Pulmonary artery endothelial cell (primary cell): ENCODE results near the gene ATP6V1F. TPM values are rescaled to one million over a fixed set of nuclear protein-coding genes. Genes with fewer than 3 reads are reported as not detected.

Experiments
- DNase-seq: peaks from one replicate; pipeline ENCODE4 v3.0.0-alpha.2; 2011; ENCODE audit warnings: low read depth, low spot score
- total RNA-seq: library from RNA; depleted of rRNA; stranded (reverse); fragments of >200 nt; gene quantifications from 2 replicates; pipeline ENCODE4 v1.2.3, GENCODE V29; 2014

ATP6V1F gene
- total RNA-seq, 1 donor from 2014 or later, result 90.3 TPM

DNA sequence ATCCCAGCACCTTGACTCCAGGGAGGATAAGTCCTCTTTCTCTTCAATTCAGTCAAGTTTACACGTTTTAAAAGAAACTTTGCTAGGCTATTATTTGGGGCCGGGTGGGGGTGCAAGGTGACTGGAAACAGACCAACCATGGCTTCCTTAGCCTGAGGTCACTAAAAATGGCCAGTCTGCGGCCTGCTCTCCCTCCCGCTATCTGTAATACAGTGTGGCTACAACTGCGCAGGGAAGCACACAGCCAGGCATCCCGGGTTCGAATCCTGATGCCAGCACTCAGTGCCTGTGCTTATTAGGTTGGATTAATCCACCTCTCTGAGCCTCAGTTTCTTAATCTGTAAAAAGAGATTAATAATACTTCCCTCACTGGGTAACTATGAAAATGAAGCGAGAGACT, 19.5 kb downstream of the ATP6V1F start:
- DNase-seq, result no peak

DNA sequence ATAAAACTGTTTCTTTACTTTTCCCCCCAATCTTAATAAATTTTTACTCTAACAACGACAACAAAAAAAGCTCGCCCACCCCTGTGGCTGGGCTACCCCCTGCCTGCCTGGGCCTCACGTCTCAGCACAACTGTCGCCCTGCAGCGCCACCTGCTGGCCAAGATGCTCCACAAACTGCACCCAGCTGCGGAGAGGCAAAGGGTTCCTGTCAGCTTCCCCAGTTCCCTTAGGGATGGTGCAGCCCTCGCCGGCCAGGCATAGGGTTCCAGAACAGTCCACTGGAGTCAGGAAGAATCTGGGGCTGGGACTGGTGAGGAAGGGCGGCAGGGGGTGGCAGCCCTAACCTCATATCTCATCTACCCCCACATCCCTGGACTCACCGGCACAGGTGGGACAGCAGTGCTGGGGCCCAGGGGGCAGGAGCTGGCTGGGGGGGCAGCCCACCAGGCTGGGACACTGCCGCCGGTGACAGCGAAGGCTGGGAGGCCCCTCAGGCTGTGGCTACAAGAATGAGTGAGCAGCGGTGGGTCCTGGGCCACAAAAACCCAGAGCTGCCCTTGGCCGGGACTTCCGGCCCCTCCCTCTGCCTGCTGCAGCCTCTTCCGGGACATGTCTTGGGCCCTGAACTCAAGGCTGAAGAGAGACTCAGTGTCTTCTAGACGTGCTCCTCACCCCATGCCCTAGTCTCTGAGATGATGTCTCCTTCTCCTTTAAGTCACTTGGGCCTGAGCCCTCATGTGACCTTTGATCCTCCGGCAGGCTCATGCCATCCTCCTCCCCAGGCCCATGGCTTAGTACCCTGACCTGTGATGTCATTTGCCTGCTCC, 21.2 kb downstream of the ATP6V1F start:
- no peak for DNase-seq

DNA sequence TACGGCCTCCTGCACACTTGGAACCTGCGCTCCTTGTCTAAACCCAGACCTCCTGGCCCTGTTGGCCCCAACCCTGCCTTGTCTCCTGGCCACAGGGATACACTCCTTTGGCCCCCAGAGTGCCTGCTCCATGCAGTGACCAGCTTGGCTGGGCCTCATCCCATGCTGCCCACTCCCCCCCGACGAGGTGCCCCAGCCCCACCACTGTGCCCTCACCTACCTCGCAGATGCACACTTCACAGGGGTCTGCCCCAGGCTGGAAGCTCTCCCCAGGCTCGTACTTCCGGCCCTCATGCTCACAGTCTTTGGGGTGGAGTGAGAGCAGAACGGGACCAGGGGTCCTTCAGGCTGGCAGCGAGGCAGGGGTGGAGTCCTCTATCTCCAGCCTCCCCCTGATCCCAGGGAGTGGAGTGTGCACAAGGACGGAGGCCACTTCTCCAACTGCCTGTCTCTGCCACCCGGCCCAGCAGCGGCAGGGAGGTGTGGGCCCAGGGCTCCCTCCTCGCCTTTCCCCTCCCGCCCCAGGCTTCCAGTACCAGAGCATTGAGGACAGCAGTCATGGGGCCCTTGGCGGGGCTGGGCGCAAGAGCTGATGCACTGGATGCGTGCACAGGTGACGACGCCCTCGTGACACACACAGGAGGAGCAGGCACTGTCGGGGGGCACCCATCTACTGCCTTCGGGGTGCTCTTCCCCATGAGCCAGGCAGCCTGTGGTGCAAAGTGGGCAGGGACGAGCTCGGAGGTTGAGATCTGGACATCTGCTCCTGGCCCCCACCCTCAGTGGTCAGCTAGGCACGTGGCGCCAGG, 22.1 kb downstream of the ATP6V1F start:
- no peak for DNase-seq

DNA sequence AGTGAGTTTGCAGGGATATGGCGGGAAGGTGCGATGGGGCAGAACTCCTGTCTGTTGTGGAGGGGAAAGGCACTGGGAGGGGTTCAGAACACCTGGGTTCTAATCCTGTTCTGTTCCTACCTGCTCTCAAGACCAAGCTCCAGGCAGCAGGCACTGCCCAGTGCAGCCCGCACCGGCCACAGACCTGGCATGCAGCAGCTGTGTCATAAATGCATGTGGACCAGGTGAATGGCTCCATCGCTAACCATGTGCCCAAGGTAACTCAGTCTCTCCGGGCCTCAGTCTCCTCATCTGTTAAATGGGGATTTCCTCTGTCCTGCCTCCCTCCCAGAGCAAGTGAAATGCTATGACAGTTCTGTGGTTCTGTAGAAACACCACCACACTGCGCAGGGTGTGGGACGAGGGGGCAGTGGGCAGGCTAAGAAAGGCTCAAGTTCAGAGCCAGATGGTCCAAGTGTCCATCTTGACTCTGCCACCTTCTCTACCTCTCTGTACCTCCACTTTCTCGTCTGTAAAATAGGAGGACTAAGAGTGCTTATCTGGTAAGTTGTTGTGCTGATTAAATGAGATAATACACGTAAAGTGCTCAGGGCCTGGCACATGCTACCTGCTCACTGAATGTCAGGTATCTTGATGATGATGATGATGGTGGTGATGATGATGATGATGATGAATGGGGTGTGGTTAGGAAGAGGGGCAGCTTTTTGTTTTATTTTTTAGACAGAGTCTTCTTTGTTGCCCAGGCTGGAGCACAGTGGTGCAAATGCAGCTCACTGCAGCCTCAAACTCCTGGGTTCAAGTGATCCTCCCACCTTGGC, 22.9 kb downstream of the ATP6V1F start:
- no peak for DNase-seq

DNA sequence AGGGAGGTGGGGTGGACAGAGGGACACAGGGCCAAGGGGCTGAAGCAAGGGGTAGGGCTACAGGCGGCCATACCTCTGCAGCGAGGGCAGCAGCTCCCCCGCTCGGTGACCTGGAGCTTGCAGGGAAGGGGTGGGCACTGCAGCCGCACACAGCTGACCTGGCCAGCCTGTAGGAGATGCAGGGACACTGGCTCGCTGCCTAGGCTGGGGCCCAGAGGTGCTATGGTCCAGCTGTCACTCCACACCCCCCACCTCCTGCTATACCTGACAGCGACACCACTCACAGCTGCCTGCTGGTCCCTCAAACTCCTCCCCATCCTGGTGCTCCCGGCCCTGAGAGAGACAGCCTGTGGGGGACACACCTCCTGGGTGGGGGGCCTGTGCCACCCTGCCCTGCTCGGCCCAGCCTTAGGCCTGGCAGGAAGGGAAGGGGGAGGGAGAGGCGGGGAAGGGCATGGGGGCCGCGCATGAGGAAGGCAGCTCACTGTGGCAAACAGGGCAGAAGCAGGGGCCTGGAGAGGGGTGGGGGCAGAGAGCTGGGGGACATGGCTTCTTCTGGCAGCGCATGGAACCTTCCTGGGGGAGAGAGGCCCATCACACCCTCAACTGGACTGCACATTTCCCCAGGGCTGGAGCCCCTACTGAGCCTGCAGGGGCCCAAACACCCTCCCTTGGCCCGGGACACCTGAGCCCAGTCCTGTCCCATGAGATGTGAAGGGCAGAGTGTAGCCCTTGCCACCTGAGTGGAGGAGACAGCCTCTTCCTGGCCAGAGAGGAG, 23.9 kb downstream of the ATP6V1F start:
- DNase-seq, result no peak

DNA sequence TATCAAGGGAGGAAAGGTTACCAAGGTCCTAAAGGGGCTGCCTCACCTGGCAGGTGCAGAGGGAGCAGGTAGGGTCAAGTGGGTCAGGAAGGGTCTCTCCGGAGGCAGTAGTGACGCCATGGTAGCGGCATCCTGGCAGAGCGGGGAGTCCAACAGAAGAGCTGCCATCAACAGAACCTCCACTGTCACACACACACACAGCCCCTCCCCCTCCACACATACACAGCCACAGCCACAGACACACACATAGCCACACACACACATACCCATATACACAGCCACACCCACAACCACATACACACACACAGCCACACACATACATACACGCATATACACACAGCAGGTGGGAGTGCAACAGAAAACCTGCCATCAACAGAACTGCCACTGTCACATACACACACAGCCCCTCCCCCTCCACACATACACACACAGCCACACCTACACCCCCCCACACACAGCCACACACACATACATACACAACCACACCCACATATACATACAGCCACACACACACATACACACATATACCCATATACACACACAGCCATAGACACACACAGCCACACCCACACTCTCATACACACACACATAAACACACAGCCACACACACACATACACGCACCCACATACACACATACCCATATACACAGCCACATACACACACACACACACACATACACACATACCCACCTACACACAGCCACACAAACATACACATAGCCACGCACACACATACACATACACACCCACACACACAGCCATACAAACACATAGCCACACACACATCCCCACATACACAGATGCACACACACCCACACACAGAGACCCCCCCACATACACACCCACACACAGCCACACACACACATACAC, 24.7 kb downstream of the ATP6V1F start:
- DNase-seq, result no peak

DNA sequence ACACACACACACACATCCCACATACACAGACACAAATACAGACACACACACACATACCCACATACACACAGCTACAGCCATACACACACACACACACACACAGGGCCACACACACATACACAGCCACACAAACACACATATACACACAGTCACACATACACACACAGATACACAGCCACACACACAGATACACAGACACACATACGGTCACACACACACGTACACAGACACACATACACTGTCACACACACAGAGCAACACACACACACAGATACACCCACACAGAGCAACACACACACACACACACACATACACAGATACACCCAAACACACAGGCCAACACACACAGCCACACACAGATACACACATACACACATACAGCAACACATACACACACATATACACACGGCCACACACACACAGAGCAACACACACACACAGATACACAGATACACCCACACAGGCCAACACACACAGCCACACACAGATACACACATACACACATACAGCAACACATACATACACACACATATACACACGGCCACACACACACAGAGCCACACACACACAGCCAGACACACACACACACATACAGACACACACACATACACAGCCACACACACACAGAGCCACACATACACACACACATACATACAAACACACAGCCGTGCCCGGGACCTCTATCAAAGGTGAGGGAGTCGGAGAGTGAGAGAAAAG, 25.5 kb downstream of the ATP6V1F start:
- DNase-seq, result no peak

DNA sequence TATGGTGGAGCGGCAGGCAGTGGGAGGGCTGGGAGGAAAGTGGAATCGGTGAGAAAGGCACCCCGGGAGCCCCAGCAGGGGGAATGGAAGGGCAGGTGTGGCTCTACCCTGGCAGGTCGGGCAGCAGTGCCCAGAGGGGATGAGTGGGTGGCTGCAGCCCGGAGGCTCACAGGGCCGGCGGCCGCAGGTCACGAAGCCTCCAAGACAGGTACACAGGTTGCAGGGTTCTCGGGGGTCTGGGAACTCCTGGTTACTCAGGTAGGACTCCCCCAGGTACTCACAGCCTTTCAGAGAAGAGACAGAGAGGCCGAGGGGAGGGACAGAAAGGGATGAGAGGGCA, 26.1 kb downstream of the ATP6V1F start:
- no peak for DNase-seq

DNA sequence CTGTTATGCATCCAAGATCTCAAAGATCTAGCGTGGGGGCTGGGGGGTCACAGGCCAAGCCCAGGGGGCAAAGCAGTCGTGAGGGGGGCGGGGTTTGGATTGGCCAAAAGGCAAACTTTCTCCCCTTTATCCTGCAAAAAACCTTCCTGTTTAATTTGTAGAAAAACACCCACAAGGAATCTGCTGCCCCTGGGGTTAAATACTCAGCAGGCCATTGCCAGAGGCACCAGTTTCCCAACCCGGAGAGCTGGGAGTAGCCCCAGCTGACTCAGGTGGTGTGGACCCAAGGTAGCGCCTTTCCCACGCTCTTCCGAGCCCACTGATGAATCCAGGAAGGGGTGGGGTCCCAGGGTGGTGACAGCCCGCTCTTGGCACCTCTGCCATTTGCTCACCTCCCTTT, 26.5 kb downstream of the ATP6V1F start:
- DNase-seq, result no peak

DNA sequence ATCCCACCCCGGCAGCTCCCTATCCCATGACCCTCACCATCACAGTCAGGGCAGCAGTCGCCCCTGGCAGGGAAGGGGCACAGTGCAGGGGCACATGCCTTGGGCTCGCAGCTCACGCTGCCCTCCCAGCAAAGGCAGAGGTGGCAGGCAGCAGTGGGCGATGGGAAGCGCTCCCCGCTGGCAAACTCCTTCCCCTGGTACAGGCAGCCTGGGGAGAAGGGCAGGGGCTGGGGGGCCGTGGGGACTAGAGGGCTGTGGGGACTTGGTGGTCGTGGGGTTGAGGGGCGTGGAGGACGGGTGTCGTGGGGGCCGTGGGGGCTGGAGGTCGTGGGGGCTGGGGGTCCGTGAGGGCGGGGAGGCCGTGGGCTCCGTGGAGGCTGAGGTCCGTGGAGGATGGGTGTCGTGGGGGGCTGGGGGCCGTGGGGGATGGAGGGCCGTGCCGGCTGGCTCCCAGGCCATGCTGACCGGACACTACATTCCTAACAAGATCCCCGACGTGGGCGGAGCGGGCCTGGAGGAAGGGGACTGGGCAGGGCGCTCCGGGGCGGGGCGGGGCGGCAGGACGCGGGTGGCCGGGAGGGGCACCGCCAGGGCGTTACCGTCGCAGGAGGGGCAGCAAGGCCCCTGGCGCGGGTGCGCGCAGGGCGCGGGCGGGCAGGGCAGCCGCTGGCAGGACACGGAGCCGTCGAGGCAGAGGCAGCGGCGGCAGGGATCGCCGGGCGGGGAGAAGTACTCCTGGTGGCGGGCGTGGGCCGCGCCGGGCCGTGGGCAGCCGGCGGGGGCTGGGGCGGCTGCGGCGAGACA, 27.9 kb downstream of the ATP6V1F start:
- no peak for DNase-seq

DNA sequence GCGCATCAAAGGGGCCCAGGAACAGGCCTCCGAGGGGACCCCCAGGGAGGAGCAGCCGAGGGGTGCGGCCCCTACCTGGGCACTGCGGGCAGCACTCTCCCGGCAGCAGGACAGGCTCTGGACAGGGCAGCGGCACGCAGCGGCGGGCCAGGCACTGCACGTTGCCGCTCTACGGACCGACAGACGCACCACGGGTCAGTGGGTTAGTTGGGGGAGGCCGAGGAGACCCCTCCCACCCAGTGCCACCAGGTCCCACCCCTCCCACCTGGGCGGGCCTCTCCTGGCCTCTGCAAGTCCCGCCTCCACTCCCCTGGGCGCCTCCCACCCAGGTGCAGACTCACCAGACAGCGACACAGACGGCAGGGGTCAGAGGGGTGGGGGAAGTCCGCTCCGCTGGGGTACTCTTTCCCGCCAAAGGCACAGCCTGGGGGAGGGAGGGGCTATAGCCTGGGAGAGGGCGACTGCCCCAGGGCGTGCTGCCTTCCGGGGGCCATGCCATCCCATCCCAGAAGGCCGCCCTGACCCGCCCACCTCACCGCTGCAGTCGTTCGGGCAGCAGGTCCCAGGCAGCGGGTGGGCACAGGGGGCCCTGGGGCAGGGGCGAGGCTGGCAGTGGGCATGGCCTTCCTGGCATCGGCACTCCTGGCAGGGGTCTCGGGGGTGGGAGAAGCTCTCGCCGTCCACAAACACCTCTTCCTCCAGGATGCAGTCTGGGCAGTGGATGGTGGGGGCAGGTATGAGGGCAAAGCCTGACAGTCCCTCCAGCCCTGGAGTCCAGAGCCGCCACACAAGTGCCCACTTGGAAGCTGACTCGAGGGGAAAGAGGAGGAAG, 28.7 kb downstream of the ATP6V1F start:
- no peak for DNase-seq

DNA sequence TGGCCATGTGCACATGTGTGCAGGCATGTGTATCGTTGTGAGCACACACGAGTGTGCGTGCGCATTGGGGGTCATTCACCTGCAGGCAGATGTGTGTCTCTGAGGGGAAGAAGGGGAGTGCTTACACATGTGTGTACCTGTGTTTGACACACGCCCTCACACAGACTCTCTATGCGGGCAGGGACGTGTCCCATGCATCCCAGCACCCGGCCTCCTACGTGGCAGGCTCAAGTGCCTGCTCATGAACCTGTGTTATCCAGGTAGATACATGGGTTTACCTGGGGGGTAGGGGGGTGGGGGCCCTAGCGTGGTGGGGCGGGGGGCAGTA, 29.2 kb downstream of the ATP6V1F start:
- DNase-seq, result no peak

DNA sequence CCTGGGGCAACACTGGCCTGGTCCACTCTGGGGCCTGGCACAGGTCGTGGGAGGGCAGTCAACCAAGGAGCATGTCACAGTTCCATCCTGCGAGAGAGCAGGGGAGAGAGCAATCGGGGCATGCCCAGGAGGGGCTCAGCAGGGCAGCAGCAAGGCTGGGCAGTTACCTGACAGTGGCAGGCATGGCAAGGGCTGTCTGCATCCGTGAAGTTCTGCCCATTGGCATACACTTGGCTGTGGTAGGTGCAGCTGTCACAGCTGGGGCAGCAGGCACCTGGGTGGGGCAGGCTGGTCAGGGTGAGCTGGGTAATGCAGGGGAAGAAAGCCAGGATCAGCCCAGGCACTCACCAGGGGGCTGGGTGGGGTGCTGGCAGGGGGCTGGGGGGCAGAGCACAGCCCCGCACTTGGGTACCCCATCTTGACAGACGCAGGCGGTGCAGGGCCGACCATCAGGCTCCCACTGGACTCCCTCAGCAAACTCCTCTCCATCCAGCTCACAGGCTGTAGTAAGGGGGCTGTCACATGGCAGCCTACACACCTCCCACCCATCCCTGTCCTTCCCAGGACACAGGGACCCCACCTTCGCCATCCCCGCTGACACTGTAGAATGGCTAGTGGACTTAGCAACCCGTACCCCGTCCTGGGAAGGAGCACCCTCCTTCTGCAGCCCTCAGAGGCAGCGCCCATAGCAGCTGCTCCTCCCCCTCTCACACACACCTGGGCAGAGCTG, 30.0 kb downstream of the ATP6V1F start:
- no peak for DNase-seq

DNA sequence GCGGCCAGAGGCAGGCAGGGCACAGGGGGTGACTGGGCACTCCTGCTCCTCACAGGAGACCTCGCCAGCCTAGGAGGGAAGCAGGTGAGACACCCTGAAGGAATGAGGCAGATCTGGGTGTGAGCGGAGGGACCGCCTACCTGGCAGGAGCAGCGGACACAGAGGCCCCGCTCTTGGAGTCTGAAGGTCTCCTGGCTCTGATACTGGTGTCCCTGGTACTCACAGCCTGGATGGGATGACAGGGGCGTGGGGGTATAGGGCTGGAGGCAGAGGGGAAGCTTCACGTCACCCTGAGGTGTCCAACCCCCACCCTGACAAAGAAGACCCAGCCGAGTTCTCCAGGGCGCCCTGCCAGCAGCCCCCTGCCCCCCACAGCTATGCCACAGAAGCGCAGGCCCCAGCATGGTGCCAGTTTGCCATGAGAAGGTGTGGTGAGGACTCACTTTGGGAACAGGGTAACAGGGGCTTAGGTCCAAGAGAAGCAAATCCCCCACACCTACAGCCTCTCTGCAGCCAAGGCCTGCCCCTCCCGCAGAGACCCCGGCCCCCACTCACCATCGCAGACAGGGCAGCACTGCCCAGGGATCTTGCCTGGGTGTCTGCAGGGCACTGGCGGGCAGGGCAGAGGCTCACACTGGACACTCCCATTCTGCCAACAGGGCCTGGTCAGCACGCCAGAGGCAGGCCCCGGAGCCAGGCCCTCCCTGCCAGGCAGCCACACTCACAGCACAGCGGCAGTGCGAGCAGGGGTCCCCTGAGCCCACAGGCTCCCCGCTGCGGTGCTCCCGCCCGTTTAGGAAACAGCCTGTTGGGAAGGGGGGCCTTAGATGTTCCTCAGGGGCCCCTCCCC, 30.8 kb downstream of the ATP6V1F start:
- no peak for DNase-seq

DNA sequence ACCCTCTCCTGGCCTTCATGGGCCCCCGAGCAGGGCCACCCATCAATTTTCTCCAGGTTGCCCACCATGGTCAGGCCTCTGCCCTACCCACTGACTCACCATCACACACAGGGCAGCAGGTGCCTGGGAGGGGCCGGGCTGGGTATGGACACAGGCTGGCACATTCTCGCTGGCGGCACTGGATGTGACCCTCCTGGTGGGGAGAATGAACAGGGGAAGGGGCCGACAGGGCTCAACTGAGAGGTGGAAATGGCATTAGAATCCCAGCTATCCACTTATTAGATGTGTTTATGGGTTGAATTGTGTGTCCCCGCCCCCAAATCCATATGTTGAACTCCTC, 31.4 kb downstream of the ATP6V1F start:
- DNase-seq, result no peak

DNA sequence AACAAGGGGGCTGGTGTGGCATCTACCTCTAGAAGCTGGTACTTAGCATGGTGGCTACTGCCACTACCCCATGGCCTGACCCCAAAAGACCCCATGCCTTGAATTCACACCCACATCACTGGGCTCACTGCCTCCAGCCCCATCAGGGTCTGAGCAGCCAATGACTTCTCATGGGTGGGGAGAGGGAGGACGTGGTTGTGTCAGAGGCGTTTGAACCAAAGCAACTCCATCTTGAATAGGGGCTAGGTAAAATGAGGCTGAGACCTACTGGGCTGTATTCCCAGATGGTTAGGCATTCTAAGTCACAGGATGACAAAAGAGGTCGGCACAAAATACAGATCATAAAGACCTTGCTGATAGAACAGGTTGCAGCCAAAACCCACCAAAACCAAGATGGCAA, 32.7 kb downstream of the ATP6V1F start:
- no peak for DNase-seq

DNA sequence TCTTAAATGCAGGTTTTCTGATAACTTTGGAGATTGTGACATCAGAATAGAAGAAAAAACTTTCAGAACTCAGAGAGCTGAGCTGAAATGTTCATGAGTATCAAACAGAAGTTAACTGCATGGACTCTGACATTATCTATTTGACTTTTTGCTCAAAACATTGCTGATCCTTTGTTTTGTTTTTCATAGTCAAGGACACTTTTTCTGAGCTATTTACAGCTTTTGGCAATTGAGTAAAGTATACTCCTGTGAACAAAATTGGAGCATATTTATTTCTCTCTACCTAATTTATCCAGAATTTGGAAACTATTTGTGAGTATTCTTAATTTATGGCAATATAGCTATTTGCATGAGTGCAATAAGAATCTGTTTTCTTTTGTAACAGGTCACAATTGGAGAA, 36.7 kb downstream of the ATP6V1F start:
- DNase-seq, result no peak
